ELR (cell line): Measurements from ENCODE around the gene TGFBR3L.

Source experiments
- DNase-seq: peaks from one replicate; pipeline ENCODE4 v3.0.0-alpha.2; 2015; ENCODE audit warnings: low read depth

The TGFBR3L gene

DNA sequence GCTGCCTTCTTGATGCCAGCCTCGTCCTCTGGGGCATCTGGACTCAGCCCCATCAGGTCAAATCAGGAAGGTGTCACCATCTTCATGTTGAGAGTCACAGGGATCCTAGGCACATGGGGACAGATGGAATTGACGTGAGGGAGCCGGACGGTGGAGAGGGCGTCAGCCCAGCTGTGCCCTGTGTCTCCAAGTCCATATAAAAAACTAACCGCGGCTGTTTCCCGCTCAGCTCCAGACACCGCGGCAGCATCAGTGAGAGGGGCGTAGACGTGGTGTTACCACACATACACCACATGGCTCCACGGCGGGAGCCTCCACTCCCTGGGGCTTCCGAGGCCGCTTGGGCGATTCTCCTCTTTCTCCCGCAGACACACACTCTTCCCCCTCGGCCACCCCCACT is 34.8 kb upstream of the TGFBR3L start:
- DNase-seq, result no peak

DNA sequence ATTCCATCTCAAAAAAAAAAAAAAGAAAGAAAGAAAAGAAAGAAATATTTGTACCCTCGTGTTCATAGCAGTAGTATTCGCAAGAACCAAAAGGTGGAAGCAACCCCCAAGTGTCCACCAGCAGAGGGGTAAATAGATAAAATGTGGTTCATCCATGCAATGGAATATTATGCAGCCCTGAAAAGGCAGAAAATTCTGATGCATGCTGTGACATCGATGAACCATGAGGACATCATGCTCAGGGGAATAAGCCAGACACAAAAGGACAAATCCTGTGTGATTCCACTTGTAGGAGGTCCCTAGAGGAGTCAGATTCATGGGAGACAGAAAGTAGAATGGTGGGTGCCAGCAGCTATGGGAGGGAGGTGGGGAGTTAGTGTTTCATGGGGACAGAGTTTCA is 32.7 kb upstream of the TGFBR3L start:
- DNase-seq, result no peak

DNA sequence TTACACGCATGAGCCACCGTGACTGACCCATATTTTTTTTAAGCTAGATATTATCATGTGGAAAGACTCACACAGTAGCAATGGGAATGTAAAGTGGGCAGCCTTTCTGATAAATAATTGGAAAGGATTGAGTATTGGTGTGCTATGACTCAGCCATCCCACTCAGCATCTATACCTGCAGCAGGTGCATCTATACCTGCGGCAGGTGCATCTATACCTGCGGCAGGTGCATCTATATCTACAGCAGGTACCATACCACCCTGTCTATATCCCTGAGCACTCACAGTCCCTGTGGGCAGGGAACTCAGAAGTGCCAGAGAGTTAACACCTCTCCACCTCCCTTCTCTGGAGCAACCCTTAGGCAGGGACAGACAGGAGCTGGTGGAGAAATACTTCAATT is 31.5 kb upstream of the TGFBR3L start:
- DNase-seq, result no peak

DNA sequence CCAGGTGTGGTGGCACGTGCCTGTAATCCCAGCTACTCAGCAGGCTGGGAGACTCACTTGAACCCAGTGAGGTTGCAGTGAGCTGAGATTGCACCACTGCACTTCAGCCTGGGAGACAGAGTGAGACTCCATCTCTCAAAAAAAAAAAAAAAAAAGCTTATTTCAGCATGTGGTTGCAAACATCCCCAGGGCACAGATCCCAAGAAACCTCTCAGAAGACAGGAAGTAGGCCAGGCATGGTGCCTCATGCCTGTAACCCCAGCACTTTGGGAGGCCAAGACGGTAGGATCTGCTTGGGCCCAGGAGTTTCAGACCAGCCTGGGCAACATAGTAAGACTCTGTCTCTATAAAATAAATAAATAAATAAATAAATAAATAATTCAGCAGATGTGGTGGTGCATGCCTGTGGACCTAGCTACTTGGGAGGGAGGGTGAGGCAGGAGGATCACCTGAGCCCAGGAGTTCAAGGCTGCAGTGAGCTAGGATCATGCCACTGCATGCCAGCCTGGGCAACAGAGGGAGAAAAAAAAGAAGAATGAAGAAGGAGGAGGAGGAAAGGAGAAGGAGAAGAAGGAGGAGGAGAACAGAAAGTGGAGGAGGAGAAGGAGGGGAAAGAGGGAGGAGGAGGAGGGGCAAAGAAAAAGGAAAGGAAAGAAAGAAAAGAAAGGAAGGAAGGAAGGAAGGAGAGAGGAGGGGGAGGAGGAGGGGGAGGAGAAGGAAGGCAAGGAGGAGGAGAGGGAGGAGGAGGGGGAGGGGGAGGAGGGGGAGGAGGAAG is 30.6 kb upstream of the TGFBR3L start:
- peak; percentile 69 for DNase-seq

DNA sequence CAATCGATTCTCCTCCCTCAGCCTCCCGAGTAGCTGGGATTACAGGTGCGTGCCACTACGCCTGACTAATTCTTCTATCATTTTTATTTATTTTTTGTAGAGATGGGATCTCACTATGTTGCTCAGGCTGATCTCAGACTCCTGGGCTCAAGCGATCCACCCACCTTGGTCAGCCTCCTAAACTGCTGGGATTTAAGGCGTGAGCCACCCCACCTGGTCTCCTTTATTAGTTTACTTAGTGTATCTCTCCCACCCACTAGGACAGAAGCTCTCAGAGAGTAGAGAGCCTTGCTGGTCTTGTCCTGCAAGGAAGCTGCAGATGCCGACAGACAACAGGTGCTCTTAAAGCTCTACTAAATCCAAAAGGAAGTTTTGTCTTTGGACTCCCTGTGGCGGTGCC is 28.8 kb upstream of the TGFBR3L start:
- DNase-seq, result no peak

DNA sequence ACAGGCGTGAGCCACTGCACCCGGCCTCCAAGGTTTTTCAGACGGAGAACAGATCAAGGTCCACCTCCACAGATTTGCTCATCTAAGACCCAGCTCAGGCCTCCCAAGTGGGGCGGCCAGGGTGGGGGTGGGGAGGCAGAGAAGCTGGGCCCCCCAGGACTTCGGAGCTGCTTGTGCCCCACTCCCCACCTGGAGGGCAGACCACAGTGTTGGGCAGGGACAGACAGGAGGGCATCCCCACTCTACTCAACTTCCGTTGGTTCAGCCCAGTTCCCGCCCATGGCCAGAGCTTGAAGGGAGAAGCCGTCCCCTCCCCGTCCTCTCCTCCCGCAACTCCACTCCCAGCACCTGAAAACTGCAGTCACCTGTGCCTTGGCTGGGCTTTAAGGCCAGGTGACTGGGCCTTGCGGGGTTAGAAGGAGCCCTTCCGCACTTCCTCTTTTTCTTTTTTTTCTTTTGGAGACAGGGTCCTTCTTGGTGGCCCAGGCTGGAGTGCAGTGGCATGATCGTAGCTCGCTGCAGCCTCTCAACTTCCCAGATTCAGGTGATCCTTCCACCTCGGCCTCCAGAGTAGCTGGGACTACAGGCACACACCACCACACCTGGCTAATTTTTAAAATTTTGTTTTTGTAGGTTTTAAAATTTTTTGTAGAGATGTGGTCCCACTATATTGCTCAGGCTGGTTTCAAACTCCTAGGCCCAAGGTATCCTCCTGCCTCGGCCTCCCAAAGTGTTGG is 27.1 kb upstream of the TGFBR3L start:
- no peak for DNase-seq

DNA sequence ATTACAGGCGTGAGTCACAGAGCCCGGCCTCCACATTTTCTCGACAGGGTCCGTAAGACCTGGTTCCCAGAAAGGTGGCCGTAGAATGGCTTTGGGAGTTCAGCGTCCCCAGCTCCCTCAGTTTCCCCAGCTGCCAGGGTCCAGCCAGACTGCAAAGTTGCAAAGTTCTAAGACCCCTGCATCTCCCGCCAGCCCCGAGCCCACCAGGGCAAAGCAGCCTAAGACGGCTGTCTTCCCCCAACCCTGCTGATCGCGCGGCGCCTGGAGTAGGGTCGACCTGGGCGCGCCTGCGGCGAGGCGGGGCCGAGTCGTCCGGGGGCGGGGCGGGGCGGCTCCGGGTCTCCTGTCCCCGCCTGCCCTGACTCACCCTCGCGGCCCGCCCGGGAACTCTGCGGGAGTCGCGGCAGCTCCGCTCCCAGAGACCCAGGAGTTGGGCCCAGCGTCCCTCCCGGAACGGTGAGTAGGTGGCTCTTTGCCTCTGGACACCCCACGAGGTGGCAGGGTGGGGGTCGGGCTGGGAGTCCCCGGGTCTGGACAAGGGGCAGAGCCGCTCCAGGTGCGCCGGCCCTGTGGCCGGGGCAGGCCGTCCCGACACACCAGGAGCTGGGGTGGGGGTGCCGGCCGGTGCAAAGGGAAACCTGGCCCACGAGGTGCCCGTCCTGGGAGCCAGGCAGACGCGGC is 26.3 kb upstream of the TGFBR3L start, which contains the start of gene LRRC8E:
Gene LRRC8E, plus strand, starts transcription at position 366 of the 681 bp plus-strand sequence. CDS start 7,094 bp downstream, outside the sequence.
- peak; percentile 87 for DNase-seq

DNA sequence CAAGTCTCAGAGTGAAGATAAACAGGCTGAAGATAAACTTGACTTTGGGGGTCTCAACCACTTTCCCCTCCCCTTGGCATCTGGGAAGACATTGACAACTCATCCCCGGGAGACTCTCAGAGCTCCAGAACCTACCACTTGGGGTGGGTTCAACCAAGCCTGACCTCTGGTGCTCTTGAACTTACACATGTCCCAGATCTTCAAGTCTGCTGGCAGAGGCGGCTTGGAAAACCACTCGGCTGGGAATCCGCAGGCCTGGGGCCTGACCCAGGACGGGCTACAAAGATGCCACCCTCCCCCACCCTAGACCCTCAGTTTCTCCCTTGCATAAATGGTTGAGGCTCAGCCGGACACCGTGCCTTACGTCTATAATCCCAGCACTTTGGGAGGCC is 25.8 kb upstream of the TGFBR3L start:
- no peak for DNase-seq

DNA sequence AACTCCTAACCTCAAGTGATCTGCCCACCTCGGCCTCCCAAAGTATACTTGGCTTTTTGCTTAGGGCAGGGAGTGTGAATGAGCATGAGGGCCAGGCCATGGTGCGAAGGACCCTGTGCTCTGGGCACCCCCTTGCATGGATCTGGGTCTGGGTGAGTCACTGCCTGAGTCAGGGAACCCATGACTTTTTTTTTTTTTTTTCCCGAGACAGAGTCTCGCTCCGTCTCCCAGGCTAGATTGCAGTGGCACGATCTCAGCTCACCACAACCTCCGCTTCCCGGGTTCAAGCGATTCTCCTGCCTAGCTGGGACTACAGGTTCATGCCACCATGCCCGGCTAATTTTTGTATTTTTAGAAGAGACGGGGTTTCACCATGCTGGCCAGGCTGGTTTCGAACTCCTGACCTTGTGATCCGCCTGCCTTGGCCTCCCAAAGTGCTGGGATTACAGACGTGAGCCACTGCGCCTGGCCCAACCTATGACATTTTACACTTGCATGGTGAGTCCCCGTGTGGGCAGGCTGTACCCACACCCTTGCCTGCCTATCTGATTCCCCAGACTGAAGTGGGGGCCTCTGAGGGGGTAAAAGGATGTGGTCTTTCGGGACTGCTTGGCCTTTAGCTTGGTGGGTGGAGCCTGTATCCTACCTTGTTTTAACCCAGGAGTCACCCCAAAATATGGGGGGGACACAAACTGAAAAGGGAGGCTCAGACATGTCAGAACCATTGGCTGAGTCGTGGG is 21.1 kb upstream of the TGFBR3L start:
- DNase-seq, result peak; percentile 88

DNA sequence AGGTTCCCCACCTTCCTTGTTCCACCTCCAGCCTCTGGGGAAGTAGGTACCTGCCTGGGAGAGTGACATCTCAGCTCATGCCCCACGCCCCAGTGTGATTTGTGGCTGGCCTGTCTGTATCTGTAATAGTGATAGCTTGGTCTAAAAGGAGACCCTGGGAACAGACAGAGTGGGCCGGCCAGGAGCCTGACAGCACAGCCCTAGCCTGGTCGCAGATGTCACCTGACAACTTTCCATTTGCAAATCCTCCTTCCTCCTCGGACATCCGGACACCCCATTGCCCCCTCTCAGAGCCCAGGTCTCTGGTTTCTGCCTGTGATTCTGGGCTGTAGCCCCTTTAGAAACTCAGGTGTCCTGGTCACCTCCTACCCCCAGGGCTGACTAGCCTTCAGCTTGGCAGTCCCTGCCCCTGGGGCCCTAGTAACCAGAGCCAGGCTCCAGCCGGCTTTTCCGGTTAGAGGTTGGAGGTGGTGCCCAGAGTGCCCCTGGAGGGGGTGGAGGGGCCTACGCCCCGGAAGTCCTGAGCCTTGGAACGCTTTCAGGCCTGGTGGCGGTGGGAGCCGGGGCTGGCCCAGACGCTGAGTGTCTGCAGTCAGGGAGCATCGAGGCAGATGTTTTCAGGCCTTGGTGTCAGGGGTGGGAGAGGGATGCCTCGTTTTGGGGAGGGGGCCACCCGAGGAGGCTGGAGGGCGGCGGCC is 19.9 kb upstream of the TGFBR3L start:
- DNase-seq, result no peak

DNA sequence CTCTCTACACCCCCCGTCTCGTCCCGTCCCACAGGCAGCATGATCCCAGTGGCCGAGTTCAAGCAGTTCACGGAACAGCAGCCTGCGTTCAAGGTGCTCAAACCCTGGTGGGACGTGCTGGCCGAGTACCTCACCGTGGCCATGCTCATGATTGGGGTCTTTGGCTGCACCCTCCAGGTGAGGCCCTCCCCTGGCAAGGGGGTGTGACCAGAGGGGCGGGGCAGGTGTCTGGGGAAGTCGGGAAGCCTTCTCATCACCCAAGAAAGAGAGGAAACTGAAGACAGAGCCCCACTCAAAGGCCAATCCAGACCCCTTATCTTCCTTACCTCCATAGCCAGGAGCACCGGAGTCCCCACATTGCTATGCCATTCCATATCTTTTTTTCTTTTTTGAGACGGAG is 19.1 kb upstream of the TGFBR3L start:
- DNase-seq, result no peak

DNA sequence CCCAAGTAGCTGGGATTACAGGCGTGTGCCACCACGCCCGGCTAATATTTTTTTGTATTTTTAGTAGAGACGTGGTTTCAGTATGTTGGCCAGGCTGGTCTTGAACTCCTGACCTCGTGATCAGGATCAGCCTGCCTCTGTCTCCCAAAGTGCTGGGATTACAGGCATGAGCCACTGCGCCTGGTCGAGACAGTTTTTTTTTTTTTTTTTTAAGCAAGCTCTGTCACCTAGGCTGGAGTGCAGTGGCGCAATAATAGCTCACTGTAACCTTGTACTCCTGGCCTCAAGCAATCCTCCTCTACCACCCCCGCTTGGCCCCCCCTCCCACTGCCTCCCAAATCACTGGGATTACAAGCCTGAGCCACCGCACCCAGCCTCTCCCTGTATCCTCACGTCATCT is 17.3 kb upstream of the TGFBR3L start:
- DNase-seq, result no peak

DNA sequence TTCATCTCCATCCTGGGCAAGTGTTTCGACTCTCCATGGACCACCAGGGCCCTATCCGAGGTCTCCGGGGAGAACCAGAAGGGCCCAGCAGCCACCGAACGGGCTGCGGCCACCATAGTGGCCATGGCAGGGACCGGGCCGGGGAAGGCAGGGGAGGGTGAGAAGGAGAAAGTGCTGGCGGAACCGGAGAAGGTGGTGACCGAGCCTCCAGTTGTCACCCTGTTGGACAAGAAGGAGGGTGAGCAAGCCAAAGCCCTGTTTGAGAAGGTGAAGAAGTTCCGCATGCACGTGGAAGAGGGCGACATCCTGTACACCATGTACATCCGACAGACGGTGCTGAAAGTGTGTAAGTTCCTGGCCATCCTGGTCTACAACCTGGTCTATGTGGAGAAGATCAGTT is 15.7 kb upstream of the TGFBR3L start:
- DNase-seq, result no peak

DNA sequence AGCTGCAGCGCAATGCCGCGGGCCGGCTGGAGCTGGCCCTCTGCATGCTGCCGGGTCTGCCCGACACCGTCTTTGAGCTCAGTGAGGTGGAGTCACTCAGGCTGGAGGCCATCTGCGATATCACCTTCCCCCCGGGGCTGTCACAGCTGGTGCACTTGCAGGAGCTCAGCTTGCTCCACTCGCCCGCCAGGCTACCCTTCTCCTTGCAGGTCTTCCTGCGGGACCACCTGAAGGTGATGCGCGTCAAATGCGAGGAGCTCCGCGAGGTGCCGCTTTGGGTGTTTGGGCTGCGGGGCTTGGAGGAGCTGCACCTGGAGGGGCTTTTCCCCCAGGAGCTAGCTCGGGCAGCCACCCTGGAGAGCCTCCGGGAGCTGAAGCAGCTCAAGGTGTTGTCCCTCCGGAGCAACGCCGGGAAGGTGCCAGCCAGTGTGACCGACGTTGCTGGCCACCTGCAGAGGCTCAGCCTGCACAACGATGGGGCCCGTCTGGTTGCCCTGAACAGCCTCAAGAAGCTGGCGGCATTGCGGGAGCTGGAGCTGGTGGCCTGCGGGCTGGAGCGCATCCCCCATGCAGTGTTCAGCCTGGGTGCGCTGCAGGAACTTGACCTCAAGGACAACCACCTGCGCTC is 14.8 kb upstream of the TGFBR3L start:
- no peak for DNase-seq

DNA sequence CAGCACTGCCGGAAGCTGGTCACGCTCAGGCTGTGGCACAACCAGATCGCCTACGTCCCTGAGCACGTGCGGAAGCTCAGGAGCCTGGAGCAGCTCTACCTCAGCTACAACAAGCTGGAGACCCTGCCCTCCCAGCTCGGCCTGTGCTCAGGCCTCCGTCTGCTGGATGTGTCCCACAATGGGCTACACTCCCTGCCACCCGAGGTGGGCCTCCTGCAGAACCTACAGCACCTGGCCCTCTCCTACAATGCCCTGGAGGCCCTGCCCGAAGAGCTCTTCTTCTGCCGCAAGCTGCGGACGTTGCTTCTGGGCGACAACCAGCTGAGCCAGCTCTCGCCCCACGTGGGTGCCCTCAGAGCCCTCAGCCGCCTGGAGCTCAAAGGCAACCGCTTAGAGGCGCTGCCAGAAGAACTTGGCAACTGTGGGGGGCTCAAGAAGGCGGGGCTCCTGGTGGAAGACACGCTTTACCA is 14.2 kb upstream of the TGFBR3L start:
- no peak for DNase-seq

DNA sequence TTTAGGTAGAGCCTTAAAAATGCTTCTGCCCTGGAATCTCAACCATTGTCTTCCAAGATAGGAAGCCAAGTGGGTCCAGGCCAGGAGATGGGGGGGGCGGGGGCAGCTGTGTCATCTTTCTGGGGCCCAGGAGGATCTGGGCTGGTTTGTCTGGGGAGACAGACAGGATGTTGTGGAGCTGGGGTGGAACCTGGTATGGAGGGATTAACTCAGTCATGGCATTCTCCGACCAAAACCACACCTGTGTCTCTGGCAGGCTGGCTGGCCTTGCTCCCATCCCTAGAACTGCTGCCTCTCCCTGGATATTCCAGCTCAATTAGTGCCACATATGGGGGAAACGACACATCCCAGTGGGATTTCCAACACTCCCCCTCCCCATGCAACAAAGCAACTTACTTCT is 13.7 kb upstream of the TGFBR3L start:
- no peak for DNase-seq

DNA sequence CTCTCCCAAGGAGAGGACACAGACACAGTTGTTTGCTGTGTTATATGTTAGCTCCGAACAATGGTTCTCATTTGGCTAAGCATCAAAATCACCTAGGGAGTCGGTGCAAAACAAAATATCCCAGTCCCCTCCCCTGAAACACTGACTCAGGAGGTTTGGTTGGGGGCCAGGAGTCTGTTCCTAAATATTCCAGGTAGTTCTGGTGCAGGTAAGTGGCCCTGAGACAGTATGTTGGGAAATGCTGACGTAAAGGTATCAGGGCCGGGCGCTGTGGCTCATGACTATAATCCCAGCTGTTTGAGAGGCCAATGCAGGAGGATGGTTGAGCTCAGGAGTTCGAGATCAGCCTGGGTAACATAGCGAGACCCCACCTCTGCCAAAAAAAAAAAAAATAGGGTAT is 13.3 kb upstream of the TGFBR3L start:
- DNase-seq, result no peak

DNA sequence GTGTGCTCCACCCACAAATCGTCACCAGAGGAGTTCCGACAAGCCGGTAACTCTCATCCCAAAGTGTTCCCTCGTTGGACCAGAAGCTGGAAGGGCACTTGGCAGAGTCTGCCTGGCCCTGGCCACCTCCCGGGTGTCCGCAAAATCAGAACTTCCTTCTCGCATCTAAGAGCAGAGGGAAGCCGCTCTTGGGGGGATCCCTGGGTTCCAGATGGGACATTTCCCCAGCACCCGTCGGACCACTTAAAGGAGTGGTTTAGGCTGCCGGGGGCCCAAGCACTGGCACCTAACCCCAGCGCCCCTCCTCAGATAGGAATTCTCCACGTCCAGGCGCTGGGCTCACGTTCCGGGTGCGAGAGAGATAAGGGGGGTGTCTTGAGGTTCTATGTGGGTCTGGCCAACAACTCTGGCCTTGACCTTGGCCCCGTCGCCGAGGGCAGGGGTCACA is 11.8 kb upstream of the TGFBR3L start:
- no peak for DNase-seq

DNA sequence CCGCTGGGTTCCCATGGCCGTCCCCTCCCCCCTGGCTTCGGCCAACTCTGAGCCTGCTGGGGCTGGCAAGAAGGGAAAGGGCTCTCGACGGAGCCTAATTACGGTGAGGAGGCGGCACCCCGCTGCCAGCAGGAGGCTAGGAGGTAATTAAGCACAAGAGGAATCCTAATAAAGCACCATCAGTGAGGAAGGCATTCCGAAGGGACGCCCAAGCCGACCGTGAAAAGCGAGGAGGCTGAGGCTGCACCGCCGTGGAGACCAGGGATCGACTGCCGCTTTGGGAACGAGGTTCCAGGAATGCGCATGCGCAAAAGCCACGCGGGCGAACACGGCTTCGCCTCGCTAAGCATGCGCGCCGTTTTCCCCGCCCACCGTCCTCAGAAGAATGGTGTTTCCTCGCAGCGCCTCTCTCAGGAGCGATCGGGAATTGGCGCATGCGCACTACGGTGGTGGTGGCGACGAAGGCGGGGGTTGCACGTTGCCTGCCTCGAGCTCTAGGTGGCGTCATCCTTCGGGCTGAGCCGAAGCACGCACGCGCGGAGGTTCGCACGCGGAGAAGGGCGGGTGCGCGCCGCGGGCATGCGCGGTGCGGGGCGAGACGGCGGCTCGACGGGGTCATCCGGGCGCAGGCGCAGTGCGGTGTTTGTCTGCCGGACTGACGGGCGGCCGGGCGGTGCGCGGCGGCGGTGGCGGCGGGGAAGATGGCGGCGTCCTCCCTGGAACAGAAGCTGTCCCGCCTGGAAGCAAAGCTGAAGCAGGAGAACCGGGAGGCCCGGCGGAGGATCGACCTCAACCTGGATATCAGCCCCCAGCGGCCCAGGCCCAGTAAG is 11.2 kb upstream of the TGFBR3L start, which contains the start of gene MAP2K7:
Gene MAP2K7, plus strand, starts transcription at position 634 of the 830 bp plus-strand sequence. Its CDS starts 68 bp downstream, at position 702.
- peak; percentile 99 for DNase-seq
